Measurements from ENCODE around the gene GPR135.

- TF ChIP-seq, protein P1, sequence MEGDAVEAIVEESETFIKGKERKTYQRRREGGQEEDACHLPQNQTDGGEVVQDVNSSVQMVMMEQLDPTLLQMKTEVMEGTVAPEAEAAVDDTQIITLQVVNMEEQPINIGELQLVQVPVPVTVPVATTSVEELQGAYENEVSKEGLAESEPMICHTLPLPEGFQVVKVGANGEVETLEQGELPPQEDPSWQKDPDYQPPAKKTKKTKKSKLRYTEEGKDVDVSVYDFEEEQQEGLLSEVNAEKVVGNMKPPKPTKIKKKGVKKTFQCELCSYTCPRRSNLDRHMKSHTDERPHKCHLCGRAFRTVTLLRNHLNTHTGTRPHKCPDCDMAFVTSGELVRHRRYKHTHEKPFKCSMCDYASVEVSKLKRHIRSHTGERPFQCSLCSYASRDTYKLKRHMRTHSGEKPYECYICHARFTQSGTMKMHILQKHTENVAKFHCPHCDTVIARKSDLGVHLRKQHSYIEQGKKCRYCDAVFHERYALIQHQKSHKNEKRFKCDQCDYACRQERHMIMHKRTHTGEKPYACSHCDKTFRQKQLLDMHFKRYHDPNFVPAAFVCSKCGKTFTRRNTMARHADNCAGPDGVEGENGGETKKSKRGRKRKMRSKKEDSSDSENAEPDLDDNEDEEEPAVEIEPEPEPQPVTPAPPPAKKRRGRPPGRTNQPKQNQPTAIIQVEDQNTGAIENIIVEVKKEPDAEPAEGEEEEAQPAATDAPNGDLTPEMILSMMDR (IDR thresholded peaks at IDR 0.05 in 4 of 5, conservative IDR thresholded peaks at IDR 0.05 in 1 of 5): no peak
- TF ChIP-seq POLR2A (IDR thresholded peaks at IDR 0.05): no peak
Observed at GRCh38 chr14:59419303-59419702, 45.9 kb downstream of the GPR135 start.

All from gastrocnemius medialis (tissue), 4 donors.